Lower leg skin (tissue), 3 donors: ENCODE data around the gene GPR17.

Experiments
- POLR2A ChIP-seq, 2 donors: fragments of 450-650 bp; IDR thresholded peaks; one replicate each; pipeline ENCODE4 v1.6.1; 2016 to 2017; ENCODE audit warnings: antibody characterized with exemption in 2 of 2, mild to moderate bottlenecking in 1 of 2, moderate library complexity in 1 of 2
- TF ChIP-seq, protein P1 (sequence below), 3 donors: fragments of 450-650 bp; IDR thresholded peaks; one replicate each; pipeline ENCODE4 v1.5.1; 2016; ENCODE audit warnings: antibody characterized with exemption in 3 of 3, mild to moderate bottlenecking in 3 of 3, moderate library complexity in 2 of 3

DNA sequence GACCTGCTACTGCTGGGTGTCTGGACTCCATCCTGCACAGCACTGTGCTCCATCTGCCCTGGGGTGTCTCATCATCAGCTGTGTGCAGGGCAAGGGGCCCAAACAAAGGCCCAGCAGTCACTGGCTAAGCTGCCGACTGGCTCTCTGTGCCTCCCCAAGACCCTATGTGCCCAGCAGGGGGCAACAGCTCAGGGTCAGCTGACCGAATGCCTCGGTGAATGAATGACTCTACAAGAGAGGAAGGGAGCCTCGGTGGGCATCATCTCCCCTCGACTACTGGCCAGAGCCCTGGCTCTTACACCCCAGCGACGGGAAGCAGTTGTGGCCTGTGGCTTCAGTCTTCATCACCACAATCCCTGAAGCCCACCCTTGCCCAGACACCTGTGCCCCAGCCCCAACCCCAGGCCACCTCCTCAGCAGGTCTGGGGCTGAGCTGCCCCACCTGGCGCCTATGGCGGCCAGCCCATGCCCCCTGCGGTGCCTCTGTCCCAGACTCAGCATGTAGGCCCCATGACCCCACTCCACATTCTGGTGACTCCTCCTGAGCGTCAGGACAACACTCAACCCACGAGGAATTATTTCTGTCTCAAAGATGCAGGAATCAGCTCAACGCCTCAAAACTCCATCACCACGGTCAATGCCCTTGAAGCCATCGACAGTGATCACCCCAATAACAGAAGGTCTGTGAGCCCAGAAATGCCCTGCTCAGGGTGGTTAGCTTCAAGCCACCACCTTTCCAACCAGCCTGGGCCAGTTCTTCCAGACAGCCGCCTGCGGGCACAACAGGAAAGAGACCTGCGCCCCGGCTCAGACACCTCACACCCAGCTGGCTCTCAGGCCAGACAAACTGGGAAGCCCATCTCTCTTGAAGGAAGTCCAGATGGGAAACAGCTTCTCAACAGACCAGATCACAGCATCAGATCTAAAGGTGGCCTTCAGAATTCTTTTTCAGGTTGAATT lies 1.6 kb upstream of the GPR17 start:
- TF ChIP-seq, protein P1, sequence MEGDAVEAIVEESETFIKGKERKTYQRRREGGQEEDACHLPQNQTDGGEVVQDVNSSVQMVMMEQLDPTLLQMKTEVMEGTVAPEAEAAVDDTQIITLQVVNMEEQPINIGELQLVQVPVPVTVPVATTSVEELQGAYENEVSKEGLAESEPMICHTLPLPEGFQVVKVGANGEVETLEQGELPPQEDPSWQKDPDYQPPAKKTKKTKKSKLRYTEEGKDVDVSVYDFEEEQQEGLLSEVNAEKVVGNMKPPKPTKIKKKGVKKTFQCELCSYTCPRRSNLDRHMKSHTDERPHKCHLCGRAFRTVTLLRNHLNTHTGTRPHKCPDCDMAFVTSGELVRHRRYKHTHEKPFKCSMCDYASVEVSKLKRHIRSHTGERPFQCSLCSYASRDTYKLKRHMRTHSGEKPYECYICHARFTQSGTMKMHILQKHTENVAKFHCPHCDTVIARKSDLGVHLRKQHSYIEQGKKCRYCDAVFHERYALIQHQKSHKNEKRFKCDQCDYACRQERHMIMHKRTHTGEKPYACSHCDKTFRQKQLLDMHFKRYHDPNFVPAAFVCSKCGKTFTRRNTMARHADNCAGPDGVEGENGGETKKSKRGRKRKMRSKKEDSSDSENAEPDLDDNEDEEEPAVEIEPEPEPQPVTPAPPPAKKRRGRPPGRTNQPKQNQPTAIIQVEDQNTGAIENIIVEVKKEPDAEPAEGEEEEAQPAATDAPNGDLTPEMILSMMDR (IDR thresholded peaks at IDR 0.05) = no peak
- TF ChIP-seq POLR2A (IDR thresholded peaks at IDR 0.05) = no peak
